ENCODE results near the gene PPP1R18.

- TF ChIP-seq CTCF (IDR thresholded peaks at IDR 0.05; ENCODE audit: insufficient read depth, low read length, poor library complexity, severe bottlenecking), result no peak
- TF ChIP-seq EZH2phosphoT487 (conservative IDR thresholded peaks at IDR 0.05; ENCODE audit: low read length), result no peak
Observed at GRCh38 chr6:30735668-30736314, 49.3 kb upstream of the PPP1R18 start.

Data from SU-DHL-6 (cell line).